GM18868 (cell line): Measurements from ENCODE around the gene PLD1.

ENCODE experiments used
- ATAC-seq: cut with Tn5 transposase; IDR thresholded peaks from one replicate; pipeline ENCODE4 v1.9.1; 2021; ENCODE audit warnings: mild to moderate bottlenecking, moderate library complexity; ENCODE audit not compliant: unreplicated experiment

Gene PLD1

DNA sequence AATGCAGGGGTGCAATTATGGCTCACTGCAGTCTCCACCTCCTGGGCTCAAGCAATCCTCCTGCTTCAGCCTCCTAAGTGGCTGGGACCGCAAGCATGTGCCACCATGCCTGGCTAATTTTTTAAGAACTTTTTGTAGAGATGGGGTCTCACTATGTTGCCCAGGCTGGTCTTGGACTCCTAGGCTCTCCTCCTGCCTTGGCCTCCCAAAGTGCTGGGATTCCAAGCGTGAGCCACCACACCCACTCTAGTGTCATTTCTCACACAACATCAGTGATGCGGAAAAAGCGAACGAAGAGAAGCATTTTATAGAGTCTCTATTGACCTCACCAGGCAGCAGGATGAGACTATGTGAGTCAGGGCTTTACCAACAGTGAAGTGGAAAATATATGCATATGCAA lies 137.7 kb downstream of the PLD1 start:
- ATAC-seq, result no peak

DNA sequence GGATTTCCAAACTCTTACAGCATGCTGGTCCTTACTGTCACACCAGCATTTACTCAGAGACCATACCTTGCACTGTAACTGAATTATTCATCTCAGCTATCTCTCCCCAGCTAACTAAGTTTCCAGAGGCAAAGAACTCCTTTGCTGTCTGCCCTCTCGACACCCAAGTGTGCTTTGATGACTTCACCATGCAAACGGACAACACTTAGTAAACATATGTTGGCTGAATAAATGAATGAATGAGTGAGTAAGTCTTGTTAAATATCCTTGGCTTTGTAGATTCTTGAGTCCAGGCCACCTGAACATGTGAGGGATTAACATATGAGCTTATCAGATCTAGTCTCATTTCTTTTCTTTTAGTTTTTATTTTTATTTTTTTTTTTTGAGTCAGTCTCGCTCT lies 138.2 kb downstream of the PLD1 start:
- ATAC-seq, result no peak

DNA sequence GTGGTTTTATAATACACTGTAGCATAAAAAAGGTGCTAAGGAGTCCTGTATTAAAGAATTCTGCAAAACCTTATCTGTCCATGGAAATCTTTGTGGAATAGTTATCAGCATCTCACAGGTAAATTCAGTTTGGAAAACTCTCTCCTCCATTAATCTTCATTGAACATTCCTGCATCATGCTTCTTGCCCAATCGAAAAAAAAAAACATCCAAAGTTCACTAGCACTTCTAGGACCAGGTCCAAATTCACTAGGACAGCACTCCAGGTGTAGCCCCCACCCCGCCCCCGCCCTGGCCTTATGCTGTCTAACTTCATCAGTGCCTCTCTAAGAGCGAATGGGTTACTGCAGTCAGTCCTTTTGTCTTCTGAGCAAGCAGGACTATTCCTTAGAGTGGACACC lies 138.6 kb downstream of the PLD1 start:
- no peak for ATAC-seq

DNA sequence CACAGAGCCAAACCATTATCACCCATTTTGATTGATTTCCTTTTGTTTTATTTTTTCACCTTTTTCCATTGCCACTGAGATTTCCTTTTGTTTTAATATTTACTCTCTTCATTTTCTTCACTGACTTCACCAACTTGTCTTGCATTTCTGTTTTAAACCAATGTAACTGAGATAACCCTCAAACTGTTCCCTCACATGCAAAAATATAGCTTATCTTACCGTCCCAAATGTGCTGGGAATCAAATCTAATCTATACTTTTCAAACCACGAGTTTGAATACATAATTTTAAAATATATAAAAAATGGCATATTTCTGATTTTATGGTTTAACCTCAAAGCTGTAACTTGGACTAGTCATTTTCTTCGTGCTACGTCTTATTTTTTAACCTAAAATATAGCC lies 143.8 kb downstream of the PLD1 start:
- ATAC-seq, result no peak

DNA sequence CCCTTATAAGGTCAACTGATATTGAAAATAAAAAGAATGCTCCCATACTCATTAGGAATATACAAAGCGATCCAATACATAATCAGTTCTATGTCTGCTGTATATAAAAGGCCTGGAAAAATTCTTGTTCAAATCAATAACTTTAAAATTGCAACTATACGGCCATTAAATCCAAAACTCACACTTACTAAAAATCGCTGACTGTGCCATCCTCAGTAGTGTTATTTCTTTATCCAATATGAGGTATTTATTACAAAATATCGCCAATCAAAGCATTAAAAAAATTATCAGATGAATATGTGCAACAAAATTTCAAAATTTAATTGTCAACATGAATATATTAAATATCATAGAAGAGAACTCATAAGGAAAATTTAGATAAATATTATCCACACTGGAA lies 146.5 kb downstream of the PLD1 start:
- no peak for ATAC-seq

DNA sequence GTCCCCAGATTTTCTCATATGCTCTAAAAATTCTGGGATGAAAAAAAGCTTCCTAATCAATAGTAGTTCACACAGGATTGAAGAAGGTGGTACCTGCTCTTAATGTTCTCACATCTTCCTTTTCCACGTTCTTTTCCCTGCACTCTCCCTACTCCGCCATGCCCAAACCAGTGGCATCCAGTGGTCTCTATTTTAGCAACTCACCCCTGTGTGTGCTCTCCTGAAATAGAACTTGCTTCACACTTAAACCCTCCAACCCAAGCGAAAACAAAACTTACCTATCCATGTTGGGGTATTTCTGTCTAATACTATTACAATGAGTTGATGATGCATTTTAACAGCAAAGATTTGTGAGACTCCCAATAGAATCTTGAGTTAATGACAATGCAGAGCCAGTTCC lies 148.8 kb downstream of the PLD1 start:
- ATAC-seq, result no peak

DNA sequence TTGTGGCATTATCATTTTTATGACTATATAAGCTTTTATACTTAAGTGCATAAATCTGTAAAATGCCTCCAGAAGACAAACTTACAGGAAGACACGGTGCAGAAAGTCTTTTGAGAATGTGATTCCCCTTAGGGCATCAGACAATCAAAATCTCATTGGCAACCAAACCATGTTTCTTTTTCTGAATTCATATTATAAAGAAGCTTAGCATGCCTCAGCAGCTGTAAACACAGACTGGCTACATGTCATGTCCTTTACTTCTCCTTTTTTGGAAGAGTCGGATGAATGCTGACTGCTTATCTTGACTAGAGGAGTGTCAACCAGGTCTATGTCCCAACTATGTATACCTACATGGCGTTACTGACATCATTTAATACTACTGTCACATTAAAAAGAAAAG lies 150.1 kb downstream of the PLD1 start:
- no peak for ATAC-seq

DNA sequence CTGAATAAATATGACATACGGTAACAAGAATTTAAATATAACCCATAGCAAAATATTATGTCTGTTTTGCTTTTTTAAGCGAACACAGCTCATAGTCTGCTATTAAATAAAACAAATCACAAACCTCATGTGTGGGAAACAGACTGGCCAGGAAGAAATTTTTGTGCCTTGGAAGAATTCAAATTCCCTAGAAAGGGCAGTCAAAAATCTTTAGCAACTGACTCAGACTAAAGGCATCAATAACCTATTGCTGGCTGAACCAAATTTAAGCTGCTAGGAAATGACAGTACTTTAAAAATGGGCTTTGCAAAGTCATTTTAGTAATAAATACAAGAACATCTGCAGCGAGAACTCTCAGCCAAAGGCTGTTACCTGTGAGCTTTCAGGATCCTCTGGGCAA lies 151.4 kb downstream of the PLD1 start:
- ATAC-seq, result no peak

DNA sequence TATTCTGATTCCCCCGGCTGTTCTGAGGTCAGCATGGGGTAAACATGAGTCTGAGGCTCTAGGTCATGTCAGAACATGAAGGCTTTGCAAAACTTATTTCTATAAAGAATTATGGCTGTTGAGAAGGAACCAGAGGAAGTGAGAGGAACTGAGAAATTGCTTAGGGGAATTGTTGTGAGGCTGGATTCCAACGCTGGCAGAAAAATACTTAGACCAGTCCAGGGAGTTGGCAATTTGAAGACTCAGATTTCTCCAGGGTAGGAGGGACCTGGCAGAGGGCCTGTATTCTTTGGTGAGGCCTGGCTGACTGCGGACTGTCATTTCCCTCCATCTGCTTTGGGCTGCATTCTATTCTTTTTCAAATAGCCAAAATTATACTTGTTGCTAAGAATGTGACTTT lies 155.5 kb downstream of the PLD1 start:
- peak; percentile 58 for ATAC-seq

DNA sequence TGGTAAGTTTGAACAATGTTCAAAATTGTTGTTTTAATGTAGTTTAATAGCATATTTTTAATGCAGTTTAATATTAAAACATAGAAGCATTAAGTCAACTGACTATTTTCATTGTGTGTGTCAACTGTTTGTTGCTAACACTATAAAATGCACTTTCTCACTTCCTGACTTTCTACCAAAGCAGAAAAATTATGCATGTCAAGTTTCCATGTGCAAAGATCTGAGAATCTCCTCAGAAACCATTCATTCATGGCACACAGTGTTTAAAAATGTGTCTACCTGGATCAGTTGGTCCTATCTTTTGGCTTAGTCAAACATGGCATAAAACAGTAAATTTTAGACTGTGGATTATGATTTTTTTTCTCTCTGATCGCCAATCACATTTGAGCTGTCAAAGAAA lies 156.0 kb downstream of the PLD1 start:
- no peak for ATAC-seq

DNA sequence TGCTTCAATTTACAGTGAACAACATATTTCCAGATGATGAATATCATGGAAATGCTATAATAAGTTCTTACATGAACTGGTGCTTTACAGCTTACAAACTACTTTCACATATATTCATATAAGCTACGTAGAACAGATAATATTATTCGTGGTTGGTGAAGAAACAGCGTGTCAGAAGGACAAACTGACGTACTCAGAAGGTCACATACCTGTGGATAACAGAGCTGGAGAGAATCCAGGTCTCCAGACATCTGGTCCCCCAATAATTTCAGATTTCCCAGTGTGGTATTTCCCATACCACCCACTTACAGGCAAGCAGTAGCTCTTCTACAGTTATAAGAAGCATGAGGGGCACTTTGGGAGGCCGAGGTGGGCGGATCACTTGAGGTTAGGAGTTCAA lies 156.6 kb downstream of the PLD1 start:
- no peak for ATAC-seq

DNA sequence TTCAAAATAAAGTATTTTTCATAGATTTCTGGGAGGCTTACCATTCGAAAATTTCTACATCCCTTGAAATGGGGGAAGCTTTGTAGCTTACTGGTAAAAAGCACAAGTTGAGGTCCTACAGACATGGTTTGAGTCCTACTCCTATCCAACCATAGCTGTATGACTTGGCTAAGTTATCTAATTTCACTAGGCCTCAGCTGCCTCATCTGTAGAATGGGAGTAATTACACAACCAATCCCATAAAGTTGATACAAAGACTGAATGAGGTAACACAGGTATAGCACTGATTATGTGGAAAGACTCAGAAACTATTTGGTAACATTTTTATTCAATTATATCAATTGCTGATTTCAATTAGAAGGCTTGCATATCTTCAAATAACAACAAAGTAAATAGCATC lies 157.4 kb downstream of the PLD1 start:
- ATAC-seq, result no peak

DNA sequence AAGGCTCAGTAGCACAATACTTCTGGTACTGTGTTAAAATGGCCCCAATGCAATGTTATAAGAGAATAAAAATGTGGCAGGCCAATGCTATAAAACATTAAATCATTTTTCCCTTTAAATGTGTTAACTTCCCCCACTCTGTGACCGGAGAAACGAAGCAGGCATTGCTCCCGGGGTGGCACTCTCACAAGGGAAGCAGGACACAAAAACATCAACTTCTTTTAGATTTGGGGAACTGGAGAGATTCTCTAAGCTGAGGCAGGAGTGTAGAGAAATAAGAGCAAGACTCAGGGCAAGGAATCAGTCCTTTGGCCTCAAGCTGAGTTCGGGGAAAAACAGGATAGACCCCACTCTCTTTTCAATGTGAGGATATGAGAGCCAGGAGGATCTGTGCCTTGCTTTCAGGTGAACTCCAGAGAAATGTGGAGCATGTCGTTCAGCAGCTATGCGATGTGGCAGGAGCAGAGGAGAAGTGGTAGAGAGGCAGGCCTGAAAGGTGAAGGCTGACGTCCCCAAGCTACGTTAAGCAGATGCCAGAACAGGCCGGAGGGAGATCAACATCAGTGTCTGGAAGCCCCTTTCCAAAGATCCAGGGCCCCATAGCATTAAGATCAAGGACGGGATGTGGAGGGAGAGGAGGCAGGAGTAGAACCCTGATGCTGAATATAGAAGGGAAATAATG lies 160.2 kb downstream of the PLD1 start:
- ATAC-seq, result no peak

DNA sequence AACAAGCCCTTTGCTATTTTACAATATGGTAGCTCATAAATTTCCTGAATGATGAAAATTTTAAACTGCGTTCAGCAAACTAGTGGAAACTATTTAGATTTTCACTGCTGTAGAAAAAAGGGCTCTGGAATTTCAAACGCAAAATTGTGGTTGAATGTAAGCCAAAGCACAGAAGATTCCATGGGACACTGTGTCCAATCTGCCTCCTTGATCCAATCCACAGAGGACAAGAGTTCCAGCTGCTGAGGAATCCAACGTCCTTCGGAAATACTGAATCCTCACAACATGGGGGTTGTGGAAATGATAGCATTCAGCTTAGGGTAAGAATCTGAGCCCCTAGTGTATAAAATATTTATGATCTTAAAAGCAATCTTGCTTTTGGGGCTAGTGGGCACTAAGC lies 161.0 kb downstream of the PLD1 start:
- ATAC-seq, result no peak

DNA sequence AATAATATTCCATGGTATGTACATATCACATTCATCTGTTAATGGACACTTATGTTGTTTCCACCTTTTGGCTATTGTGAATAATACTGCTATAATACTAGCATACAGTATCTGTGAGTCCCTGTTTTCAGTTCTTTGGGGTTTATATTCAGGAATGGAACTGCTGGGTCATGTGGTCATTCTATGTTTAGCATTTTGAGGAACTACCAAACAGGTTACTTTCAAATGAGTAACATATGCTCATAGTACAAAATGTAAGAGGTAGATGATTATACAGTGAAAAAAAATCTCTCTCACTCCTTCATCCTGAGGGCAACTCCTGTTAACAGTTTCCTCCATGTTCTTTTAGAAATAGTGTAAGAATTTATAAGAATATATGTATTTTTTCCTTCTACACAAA lies 162.2 kb downstream of the PLD1 start:
- peak; percentile 56 for ATAC-seq

DNA sequence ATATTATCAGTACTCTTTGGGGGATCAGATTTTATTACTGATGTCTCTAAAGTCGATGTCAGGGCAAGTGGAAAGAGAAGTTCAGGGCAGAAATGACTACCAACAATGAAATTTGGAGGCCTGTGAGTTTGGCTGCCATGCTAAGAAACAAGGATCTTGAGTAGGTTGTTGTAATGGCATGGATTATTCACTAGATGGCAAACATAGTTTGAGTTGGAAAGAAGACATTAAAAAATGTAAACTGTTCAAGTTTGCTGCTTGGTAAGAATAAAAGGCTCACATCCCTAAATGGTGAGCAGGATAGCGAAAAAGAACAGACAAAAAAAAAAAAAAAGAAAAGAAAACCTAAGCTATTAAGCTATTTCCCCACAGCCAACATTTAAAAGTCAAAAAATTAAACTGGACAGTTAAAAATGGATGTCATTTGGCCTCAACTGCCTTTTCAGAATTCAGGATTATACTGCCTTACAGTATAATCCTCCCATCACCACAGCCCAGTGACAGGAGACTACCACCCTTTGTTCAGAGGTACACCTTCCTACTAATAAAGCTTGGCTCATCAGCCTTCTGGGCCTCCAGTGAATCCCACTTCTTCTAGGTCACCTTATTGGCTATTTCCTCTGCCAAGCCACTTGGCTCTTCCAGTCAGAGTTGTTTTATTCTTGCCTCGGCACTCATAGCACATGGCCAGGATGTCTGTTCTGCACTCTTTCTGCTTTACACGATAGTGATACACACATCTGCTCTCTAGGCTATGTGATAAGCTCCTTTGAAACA lies 163.7 kb downstream of the PLD1 start:
- no peak for ATAC-seq

DNA sequence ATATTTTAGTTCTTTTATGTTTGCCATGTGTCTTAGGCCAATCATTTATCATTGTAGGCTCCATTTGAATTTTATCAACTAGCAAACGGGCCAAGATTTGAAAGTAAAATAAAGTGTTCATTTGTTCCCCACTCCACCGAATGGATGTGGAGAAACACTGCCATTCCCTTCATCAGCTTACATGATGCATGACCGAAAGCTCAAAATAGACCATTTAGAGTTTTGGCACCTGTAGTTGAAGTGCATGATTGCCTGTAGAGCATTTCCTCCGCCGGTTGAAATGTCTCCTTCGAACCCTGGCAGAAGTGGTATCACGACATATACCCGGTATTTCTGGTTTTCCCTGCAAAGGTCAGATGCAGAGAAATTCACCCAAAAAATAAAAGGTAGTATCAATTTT lies 165.6 kb downstream of the PLD1 start:
- no peak for ATAC-seq

DNA sequence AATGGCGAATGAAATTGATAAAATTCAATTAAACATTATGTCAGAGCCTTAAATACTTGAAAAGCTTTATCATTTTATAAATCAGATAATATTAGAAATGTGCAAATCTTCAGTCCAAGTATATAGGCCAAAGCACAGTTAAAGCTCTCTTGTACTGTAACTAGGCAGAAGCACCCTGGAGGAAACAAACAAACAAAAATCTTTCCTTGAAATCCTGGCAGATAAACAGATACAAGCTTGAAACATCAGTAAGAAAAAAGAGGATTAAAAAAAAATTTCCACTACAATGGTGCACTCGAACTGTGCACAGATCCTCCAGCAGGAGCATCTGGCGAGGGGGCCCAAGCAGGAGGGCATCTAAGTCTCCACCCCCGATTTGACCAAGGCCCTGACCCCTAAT lies 166.6 kb downstream of the PLD1 start:
- no peak for ATAC-seq

DNA sequence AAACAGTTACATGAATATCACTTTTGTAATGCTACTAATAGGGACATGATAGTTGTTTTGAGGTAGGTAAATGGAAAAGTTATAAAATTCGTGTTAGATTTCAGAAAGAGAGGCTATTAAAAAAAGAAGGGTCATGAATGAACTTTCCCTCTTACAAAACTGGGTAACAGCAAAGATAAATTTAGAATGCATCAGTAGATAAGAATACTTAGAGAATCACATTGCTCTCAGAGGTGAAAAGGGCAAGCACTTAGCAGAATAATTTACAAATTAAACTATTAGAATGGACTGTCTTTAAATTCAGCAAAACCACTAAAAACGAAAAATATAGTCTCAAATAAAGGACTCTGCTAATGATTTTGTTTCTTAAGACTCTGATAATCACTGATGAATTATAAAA lies 167.2 kb downstream of the PLD1 start:
- no peak for ATAC-seq

DNA sequence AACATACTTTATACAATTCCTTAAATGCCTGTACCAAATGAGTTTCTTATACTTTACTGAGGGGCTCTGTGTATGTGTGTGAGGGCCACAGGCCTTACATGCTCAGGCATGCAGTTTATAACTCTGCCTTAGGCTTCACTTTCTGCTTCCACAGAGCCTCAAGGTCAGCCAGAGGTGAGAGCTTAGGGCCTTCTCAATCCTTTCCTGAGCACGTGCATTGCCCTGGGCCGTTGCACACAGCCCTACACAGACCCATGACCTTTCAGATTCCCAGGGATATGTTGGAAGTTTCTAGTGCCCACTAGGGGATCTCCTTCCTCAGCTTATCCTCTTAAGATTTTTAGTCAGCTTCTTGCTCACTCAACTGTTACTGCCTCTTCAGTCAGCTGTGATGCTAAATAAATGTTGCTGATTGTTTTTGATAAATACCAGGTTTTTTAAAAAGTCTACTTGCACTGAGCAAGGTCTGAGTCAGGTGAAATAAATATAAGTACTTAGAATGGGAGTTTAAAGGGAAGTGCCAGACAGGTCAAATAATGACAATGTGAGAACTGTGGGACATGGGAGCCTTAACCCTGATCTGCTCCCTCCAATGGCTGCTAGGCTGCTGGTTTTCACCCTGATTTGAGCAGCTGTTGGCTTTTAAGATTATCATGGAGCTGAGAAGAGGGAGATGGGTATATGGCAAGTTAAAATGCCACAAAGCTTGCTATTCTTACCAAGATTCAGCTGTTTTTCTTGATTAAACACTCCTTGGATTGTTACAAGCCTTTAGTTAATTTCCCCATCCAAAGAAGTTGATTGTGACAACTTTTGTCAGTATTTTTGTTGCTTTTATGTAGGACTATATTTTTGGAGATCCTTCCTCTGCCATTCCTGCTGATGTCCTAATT lies 169.5 kb downstream of the PLD1 start:
- peak; percentile 73 for ATAC-seq

DNA sequence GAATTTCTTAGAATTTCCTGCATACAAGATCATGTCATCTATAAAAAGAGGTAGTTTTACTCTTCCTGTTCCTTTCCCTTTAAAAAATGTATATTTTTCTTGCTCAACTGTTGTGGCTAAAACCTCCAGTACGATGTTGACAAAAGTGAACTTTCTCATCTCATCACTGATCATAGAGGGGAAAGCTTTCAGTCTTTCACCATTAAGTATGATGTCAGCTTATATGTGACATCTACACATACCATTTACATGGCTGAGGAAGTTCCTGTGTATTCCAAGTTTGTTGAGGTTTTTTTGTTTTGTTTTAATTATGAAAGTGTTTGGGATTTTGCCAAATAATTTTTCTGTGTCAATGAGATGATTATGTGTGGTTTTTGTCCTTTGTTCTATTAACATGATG lies 173.6 kb downstream of the PLD1 start:
- no peak for ATAC-seq

DNA sequence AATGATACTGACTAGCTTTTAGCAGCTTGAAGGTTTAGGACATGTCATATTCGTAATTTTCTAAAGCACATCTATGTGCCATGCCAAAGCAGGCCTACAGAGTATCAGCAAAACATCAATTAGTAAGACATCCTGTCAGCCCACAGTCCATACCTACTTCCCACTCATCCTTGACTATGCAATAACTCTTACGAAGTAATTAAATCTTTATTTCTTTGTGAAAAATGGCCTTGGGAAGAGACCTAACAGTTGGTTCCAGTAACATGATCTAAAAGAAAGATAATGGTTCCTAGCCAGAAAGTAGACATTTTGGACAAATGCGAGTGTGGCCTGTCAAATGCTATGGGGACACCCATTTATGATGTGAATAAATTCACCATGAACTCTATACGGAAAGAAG lies 177.5 kb downstream of the PLD1 start:
- no peak for ATAC-seq
